Spleen (tissue), 11 donors: ENCODE measurements around the gene CENPP. TPM values are rescaled to one million over a fixed set of nuclear protein-coding genes. Genes with fewer than 3 reads are reported as not detected.

Experiments used
- DNase-seq: peaks from one replicate; pipeline ENCODE4 v3.0.0-alpha.2; 2020
- H3K27ac ChIP-seq, 8 donors: fragments of 200-600 bp; sonication (generic) in 7 of 8; 1 replicate in 4 of 8; 2 replicates in 4 of 8; pipeline versions ENCODE4 v1.5.0 to v1.8.0; 2016 to 2021; ENCODE audit warnings: inconsistent platforms in 4 of 8, mild to moderate bottlenecking in 4 of 8, moderate library complexity in 1 of 8
- H3K27me3 ChIP-seq, 7 donors: fragments of 200-600 bp; sonication (generic) in 6 of 7; replicated peaks in 1 of 7; 1 replicate in 4 of 7; 2 replicates in 3 of 7; pipeline versions ENCODE4 v1.5.0 to v1.8.0; 2016 to 2021; ENCODE audit warnings: inconsistent platforms in 3 of 7, mild to moderate bottlenecking in 1 of 7
- H3K36me3 ChIP-seq, 6 donors: fragments of 200-600 bp; sonication (generic) in 5 of 6; 1 replicate in 4 of 6; 2 replicates in 2 of 6; pipeline versions ENCODE4 v1.5.0 to v1.8.0; 2016 to 2021; ENCODE audit warnings: inconsistent platforms in 2 of 6
- H3K4me1 ChIP-seq, 6 donors: fragments of 200-600 bp; sonication (generic) in 5 of 6; 1 replicate in 3 of 6; 2 replicates in 3 of 6; pipeline versions ENCODE4 v1.5.0 to v1.8.0; 2016 to 2021; ENCODE audit warnings: inconsistent platforms in 3 of 6
- H3K4me3 ChIP-seq, 8 donors: fragments of 200-600 bp; sonication (generic) in 7 of 8; 1 replicate in 4 of 8; 2 replicates in 4 of 8; pipeline versions ENCODE4 v1.5.0 to v1.8.0; 2016 to 2021; ENCODE audit warnings: inconsistent platforms in 4 of 8, mild to moderate bottlenecking in 4 of 8, moderate library complexity in 2 of 8
- H3K9me3 ChIP-seq, 8 donors: fragments of 200-600 bp; sonication (generic) in 7 of 8; 1 replicate in 4 of 8; 2 replicates in 4 of 8; pipeline versions ENCODE4 v1.5.0 to v1.8.0; 2016 to 2021; ENCODE audit warnings: inconsistent platforms in 4 of 8
- CTCF ChIP-seq, 11 experiments: fragments of 200-600 bp in 7 of 11; fragments of 450-650 bp in 4 of 11; sonication (generic) in 4 of 11; IDR thresholded peaks in 8 of 11; conservative IDR thresholded peaks in 3 of 11; 1 replicate in 7 of 11; 2 replicates in 4 of 11; pipeline versions ENCODE4 v1.4.0 to v1.8.0; 2016 to 2021; ENCODE audit warnings: antibody characterized with exemption in 11 of 11, inconsistent platforms in 4 of 11, mild to moderate bottlenecking in 1 of 11
- POLR2A ChIP-seq, 3 donors: fragments of 450-650 bp; IDR thresholded peaks; one replicate each; pipeline ENCODE4 v1.5.1; 2017; ENCODE audit warnings: antibody characterized with exemption in 3 of 3, mild to moderate bottlenecking in 1 of 3
- POLR2AphosphoS5 ChIP-seq, 3 donors: sonication (generic); formaldehyde crosslinking; IDR thresholded peaks; one replicate each; pipeline ENCODE4 v1.5.1; 2017; ENCODE audit warnings: antibody characterized with exemption in 3 of 3
- whole genome bisulfite sequencing, 5 donors: extraction: QIAGEN DNeasy Blood & Tissue Kit in 3 of 5; methylation state at CpG; one replicate each; pipeline versions ENCODE4 v1.1.5 to v1.1.7; 2013 to 2018; 5-methylcytosine and 5-hydroxymethylcytosine counted together
- intact Hi-C: fragments of 100-400 bp; cut with DNase I; formaldehyde crosslinking; loops from one replicate; pipeline ENCODE4 v1.15.0; 2023; ENCODE audit warnings: low total_unique reads
- polyA plus RNA-seq, 3 donors: library from polyadenylated mRNA; stranded (reverse); fragments of 200-250 nt; gene quantifications; one replicate each; pipeline ENCODE4 v1.2.1, GENCODE V29; 2013
- total RNA-seq, 7 donors: library from RNA; depleted of rRNA in 3 of 7; stranded (reverse); fragments of >200 nt in 3 of 7; fragmentation: NEBNext Ultra II Directional in 4 of 7; extraction: Animal tissue kit (Norgen Biotek cat#: 25700) in 4 of 7; gene quantifications; one replicate each; pipeline versions ENCODE4 v1.1.0 to v1.2.1, GENCODE V29; 2016 to 2021
- donor health status: healthy with polysubstance abuse.
- donor health status: DM: no; HTN: no; CAD: no; lungs with moderate emphysema.
- donor health status: DM: no; HTN: no; CAD: no.
- donor health status: Bipolar disorder and iron deficiency.
- donor health status: healthy.
- donor health status: DM: no; HTN: no; CAD: no.
- donor health status: DM: yes; HTN: yes; CAD: no.

Gene CENPP
- total and polyA plus RNA-seq, 10 donors: 1.7 to 15.8 (median 6.2) TPM

DNA sequence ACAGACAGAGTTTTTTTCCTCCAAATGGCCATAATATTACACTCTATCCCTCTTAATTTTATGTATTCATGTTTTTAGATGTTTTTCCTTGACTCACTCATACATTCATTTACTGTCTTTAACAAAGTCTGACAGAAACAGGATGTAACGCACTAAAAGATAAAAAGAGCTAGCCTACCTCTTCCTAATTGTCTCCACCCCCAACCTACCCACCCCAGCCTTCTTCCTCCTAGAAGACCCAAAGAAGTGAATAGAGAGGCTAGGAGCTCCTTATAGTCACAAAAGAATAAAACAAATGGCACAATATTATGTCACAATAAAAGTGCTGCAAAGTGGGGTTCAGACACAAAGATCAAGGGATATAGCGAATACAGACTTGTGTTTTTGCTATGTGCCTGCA lies 1.3 kb upstream of the CENPP start:
- no peak for DNase-seq
- WGBS, 5 donors: 5 to 20% (median 13%) methylated on average over 2 of the region's 2 CpGs
- no peak for TF ChIP-seq CTCF (IDR thresholded peaks at IDR 0.05 in 8 of 11, conservative IDR thresholded peaks at IDR 0.05 in 3 of 11)
- TF ChIP-seq POLR2A (IDR thresholded peaks at IDR 0.05): no peak
- TF ChIP-seq POLR2AphosphoS5 (IDR thresholded peaks at IDR 0.05): no peak
- Histone ChIP-seq H3K4me3 (peak overlapping the region; percentile 66 to 98 (median 87)), H3K27ac (peak overlapping the region in 7 of 8 donors; percentile 90 to 98 (median 97)), H3K9me3 (no peaks in the 10 kb centered on the region), H3K27me3 (no peaks in the 10 kb centered on the region), H3K4me1 (peaks cover 14 to 60% (median 29%) of the 10 kb centered on the region in 6 donors), H3K36me3 (peaks cover 5 to 41% (median 37%) of the 10 kb centered on the region in 6 donors)
- intact Hi-C loops: no loop called here

DNA sequence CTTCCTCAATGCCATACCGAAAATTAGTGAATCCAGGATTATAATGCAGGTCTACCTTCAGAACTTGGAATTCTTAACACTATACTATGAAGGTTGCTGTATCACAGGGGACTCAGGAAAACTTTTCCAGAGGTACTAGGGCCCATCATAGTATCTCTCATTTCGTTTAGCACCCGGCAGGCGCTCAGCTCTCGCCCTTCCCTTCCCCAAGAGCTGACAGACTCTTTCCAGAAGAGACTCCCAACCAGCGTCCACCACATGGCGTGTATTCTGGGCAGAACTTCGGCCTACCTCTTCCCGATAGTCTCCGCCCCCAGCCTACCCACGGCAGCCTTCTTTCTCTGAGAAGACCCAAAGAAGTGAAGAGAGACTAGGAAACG lies 874 bp upstream of the CENPP start:
- Histone ChIP-seq H3K9me3 (no peaks in the 10 kb centered on the region), H3K36me3 (peaks cover 4 to 36% (median 33%) of the 10 kb centered on the region in 6 donors), H3K4me1 (peaks cover 14 to 60% (median 29%) of the 10 kb centered on the region in 6 donors), H3K27ac (peak overlapping the region; percentile 90 to 98 (median 97)), H3K27me3 (no peaks in the 10 kb centered on the region), H3K4me3 (peak overlapping the region; percentile 66 to 98 (median 87))
- peak; percentile 89 for DNase-seq
- TF ChIP-seq POLR2A (IDR thresholded peaks at IDR 0.05) (no peak), POLR2AphosphoS5 (IDR thresholded peaks at IDR 0.05) (no peak), CTCF (IDR thresholded peaks at IDR 0.05 in 8 of 11, conservative IDR thresholded peaks at IDR 0.05 in 3 of 11) (no peak)
- intact Hi-C loops: loop anchor here (5.0 kb wide), 1 partner anchor 33 kb away; the partner anchor contains the start of gene IARS1
- 0 to 1% (median 1%) methylated on average over 12 of the region's 12 CpGs for whole genome bisulfite sequencing, 5 donors

DNA sequence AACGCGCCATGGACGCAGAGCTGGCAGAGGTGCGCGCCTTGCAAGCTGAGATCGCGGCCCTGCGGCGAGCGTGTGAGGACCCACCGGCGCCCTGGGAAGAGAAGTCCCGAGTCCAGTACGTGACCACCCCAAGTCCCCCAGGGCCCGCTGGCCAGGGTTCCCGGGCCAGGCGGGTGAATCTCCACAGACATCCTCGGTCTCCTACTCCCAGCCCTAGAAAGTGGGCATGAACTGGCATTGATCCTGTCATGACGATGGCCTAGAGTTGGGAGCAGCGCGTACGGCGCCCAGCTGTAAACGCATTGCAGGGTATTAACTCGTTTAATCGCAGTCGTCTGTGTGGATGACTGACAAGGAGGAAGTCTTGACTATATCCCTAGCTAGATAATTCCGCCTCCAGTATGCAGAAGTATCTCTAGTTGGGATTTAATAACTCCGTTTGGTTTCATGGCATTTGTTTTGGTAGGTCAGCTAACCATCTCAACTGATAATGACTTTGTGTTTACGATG lies 293 bp downstream of the CENPP start:
- no peak for DNase-seq
- 1 to 3% (median 2%) methylated on average over 18 to 30 of the region's 30 CpGs for WGBS, 5 donors

More for the DNA sequence above, 293 bp downstream of the CENPP start:
- H3K4me1 ChIP-seq: peaks cover 14 to 60% (median 29%) of the 10 kb centered on the region in 6 donors
- intact Hi-C loops: loop anchor here (5.0 kb wide), 1 partner anchor 34 kb away; the partner anchor contains the start of gene IARS1
- no peak for TF ChIP-seq CTCF (IDR thresholded peaks at IDR 0.05 in 8 of 11, conservative IDR thresholded peaks at IDR 0.05 in 3 of 11)
- no peak for TF ChIP-seq POLR2AphosphoS5 (IDR thresholded peaks at IDR 0.05)
- no peak for TF ChIP-seq POLR2A (IDR thresholded peaks at IDR 0.05)
- peaks cover 0 to 24% (median 22%) of the 10 kb centered on the region in 6 donors for H3K36me3 ChIP-seq
- H3K4me3 ChIP-seq: peak overlapping the region; percentile 66 to 98 (median 87)
- H3K27me3 ChIP-seq: no peaks in the 10 kb centered on the region
- H3K9me3 ChIP-seq: no peaks in the 10 kb centered on the region
- H3K27ac ChIP-seq: peak overlapping the region; percentile 90 to 98 (median 97)
